H1 (cell line): ENCODE data around the gene SV2B. TPM values are rescaled to one million over a fixed set of nuclear protein-coding genes. Genes with fewer than 3 reads are reported as not detected.

Source experiments
- CTCF ChIA-PET: fragments of 300-600 bp; sonication (Branson Sonifier 250); formaldehyde crosslinking; loops from one replicate; lab custom pipeline; 2021; ENCODE audit not compliant: partially characterized antibody; lab: Charles Lee
- POLR2A ChIA-PET: fragments of 300-600 bp; sonication (Branson Sonifier 250); formaldehyde crosslinking; loops from one replicate; lab custom pipeline; 2021; ENCODE audit warnings: inconsistent platforms; ENCODE audit not compliant: partially characterized antibody; lab: Charles Lee
- DNase-seq, 2 experiments: peaks; one replicate each; pipeline versions ENCODE4 v3.0.0 to v3.0.0-alpha.2; 2010 to 2022; ENCODE audit warnings: low spot score in 2 of 2, low read depth in 1 of 2, mixed read lengths in 1 of 2
- FAIRE-seq: peaks from 2 replicates; lab custom pipeline; 2011; peaks lifted over from hg19 to GRCh38; lab: Jason Lieb, UNC
- H2AFZ ChIP-seq: 2 replicates; pipeline ENCODE4 v1.8.1; 2012; ENCODE audit warnings: low read length, inconsistent platforms
- H2AK5ac ChIP-seq: 2 replicates; pipeline ENCODE4 v1.6.1; 2013; ENCODE audit warnings: low read depth, low read length
- H2BK120ac ChIP-seq: replicated peaks from 2 replicates; pipeline ENCODE3; 2013; ENCODE audit warnings: low read depth, low read length, inconsistent platforms
- H2BK12ac ChIP-seq: 2 replicates; pipeline ENCODE4 v1.6.1; 2013; ENCODE audit warnings: low read depth, low read length
- H2BK15ac ChIP-seq: 2 replicates; pipeline ENCODE4 v1.6.1; 2013; ENCODE audit warnings: low read length
- H2BK20ac ChIP-seq: 2 replicates; pipeline ENCODE4 v1.6.1; 2013; ENCODE audit warnings: low read length
- H2BK5ac ChIP-seq: 2 replicates; pipeline ENCODE4 v1.6.1; 2013; ENCODE audit warnings: low read depth, low read length
- H3K14ac ChIP-seq: 2 replicates; pipeline ENCODE4 v1.6.1; 2013; ENCODE audit warnings: inconsistent platforms; ENCODE audit not compliant: insufficient read length
- H3K18ac ChIP-seq: 2 replicates; pipeline ENCODE4 v1.6.1; 2013; ENCODE audit warnings: low read length; ENCODE audit errors: extremely low read depth
- H3K23ac ChIP-seq: 2 replicates; pipeline ENCODE4 v1.6.1; 2013; ENCODE audit warnings: inconsistent platforms; ENCODE audit not compliant: insufficient read length
- H3K23me2 ChIP-seq: 2 replicates; pipeline ENCODE4 v1.6.1; 2013; ENCODE audit warnings: low read depth, low read length
- H3K27ac ChIP-seq: 2 replicates; pipeline ENCODE4 v1.6.1; 2011; ENCODE audit warnings: low read depth, low read length, inconsistent platforms
- H3K27me3 ChIP-seq, 4 experiments: replicated peaks in 1 of 4; 1 replicate in 1 of 4; 2 replicates in 3 of 4; pipeline versions ENCODE4 v1.6.1 to v1.8.1; 2011 to 2013; ENCODE audit warnings: low read length in 3 of 4, mild to moderate bottlenecking in 3 of 4, inconsistent platforms in 2 of 4, mixed read lengths in 2 of 4, moderate library complexity in 1 of 4; ENCODE audit not compliant: control insufficient read depth in 3 of 4, insufficient read depth in 3 of 4; ENCODE audit errors: extremely low read depth in 1 of 4
- H3K36me3 ChIP-seq, 4 experiments: 2 replicates each; pipeline versions ENCODE4 v1.6.1 to v1.8.1; 2011 to 2013; ENCODE audit warnings: mild to moderate bottlenecking in 4 of 4, low read length in 3 of 4, moderate library complexity in 2 of 4, control low read depth in 1 of 4, inconsistent platforms in 1 of 4; ENCODE audit not compliant: insufficient read depth in 4 of 4, control insufficient read depth in 2 of 4
- H3K4ac ChIP-seq: replicated peaks from 2 replicates; pipeline ENCODE3; 2013; ENCODE audit warnings: low read length, low read depth, mixed read lengths, inconsistent platforms; ENCODE audit not compliant: insufficient read length
- H3K4me1 ChIP-seq, 4 experiments: replicated peaks in 1 of 4; 1 replicate in 1 of 4; 2 replicates in 3 of 4; pipeline versions ENCODE4 v1.6.1 to v1.8.1; 2011 to 2013; ENCODE audit warnings: low read length in 3 of 4, inconsistent platforms in 2 of 4, mixed read lengths in 1 of 4; ENCODE audit not compliant: insufficient read depth in 4 of 4, control insufficient read depth in 3 of 4
- H3K4me2 ChIP-seq, 2 experiments: 2 replicates each; pipeline versions ENCODE4 v1.6.1 to v1.8.1; 2011 to 2013; ENCODE audit warnings: low read depth in 2 of 2, low read length in 2 of 2, control low read depth in 1 of 2, inconsistent platforms in 1 of 2, mild to moderate bottlenecking in 1 of 2; ENCODE audit not compliant: insufficient read depth in 1 of 2
- H3K4me3 ChIP-seq, 4 experiments: fragments of 200-600, 300-600 bp in 1 of 4; sonication (generic), shearing (Covaris generic), sonication (Bioruptor Twin) in 1 of 4; 2 replicates each; pipeline versions ENCODE4 v1.5.1 to v1.8.1; 2011 to 2016; ENCODE audit warnings: low read length in 4 of 4, low read depth in 3 of 4, control low read depth in 2 of 4, inconsistent platforms in 2 of 4, mild to moderate bottlenecking in 2 of 4, mixed read lengths in 1 of 4, moderate library complexity in 1 of 4; ENCODE audit not compliant: insufficient read depth in 2 of 4; ENCODE audit errors: extremely low read depth in 1 of 4
- H3K56ac ChIP-seq: replicated peaks from 2 replicates; pipeline ENCODE3; 2013; ENCODE audit warnings: low read depth, mild to moderate bottlenecking, mixed read lengths, low read length, inconsistent platforms; ENCODE audit not compliant: insufficient read length
- H3K79me1 ChIP-seq: 2 replicates; pipeline ENCODE4 v1.6.1; 2013; ENCODE audit warnings: low read depth, low read length, control low read depth
- H3K79me2 ChIP-seq, 2 experiments: 2 replicates each; pipeline versions ENCODE4 v1.6.1 to v1.8.1; 2012 to 2013; ENCODE audit warnings: low read length in 2 of 2, mild to moderate bottlenecking in 2 of 2, inconsistent platforms in 1 of 2; ENCODE audit not compliant: insufficient read depth in 2 of 2, control insufficient read depth in 1 of 2
- H3K9ac ChIP-seq, 4 experiments: replicated peaks in 1 of 4; 1 replicate in 1 of 4; 2 replicates in 3 of 4; pipeline versions ENCODE4 v1.6.1 to v1.8.1; 2011 to 2013; ENCODE audit warnings: low read depth in 3 of 4, low read length in 3 of 4, control low read depth in 2 of 4, mild to moderate bottlenecking in 2 of 4, moderate library complexity in 2 of 4, inconsistent platforms in 1 of 4; ENCODE audit errors: extremely low read depth in 1 of 4
- H3K9me3 ChIP-seq, 2 experiments: 2 replicates each; pipeline versions ENCODE4 v1.6.1 to v1.8.1; 2012 to 2013; ENCODE audit warnings: mild to moderate bottlenecking in 2 of 2, moderate library complexity in 2 of 2, control low read depth in 1 of 2, inconsistent platforms in 1 of 2, low read depth in 1 of 2, low read length in 1 of 2, mixed read lengths in 1 of 2; ENCODE audit not compliant: insufficient read depth in 2 of 2
- H4K20me1 ChIP-seq, 2 experiments: replicated peaks in 1 of 2; 2 replicates each; pipeline versions ENCODE3 to v1.8.1; 2011 to 2013; ENCODE audit warnings: inconsistent platforms in 2 of 2, low read length in 2 of 2, mild to moderate bottlenecking in 1 of 2; ENCODE audit not compliant: insufficient read depth in 2 of 2, control insufficient read depth in 1 of 2
- H4K5ac ChIP-seq: 2 replicates; pipeline ENCODE4 v1.6.1; 2013; ENCODE audit warnings: low read length, low read depth, mixed read lengths, inconsistent platforms; ENCODE audit not compliant: insufficient read length
- H4K8ac ChIP-seq: 2 replicates; pipeline ENCODE4 v1.8.0; 2013; ENCODE audit warnings: mild to moderate bottlenecking, moderate library complexity, low read length, inconsistent platforms; ENCODE audit not compliant: insufficient read depth; ENCODE audit errors: extremely low read depth
- H4K91ac ChIP-seq: replicated peaks from 2 replicates; pipeline ENCODE3; 2013; ENCODE audit warnings: low read length, mixed read lengths, inconsistent platforms; ENCODE audit not compliant: insufficient read length
- BRCA1 ChIP-seq: IDR thresholded peaks from 2 replicates; pipeline ENCODE4 v1.6.1; 2012; ENCODE audit warnings: low read depth, low read length, improper control_type of control experiment
- JUN ChIP-seq: IDR thresholded peaks from 2 replicates; pipeline ENCODE4 v1.6.1; 2011; ENCODE audit warnings: low read depth, mild to moderate bottlenecking, improper control_type of control experiment, low read length
- KDM4A ChIP-seq: IDR thresholded peaks from one replicate; pipeline ENCODE4 v1.7.1; 2012; ENCODE audit warnings: low read depth, mild to moderate bottlenecking, moderate library complexity, low read length, inconsistent platforms; ENCODE audit not compliant: severe bottlenecking
- TEAD4 ChIP-seq: IDR thresholded peaks from 2 replicates; pipeline ENCODE4 v1.6.1; 2012; ENCODE audit warnings: low read depth, low read length, inconsistent platforms, mixed read lengths
- USF2 ChIP-seq: IDR thresholded peaks from 2 replicates; pipeline ENCODE4 v1.6.1; 2011; ENCODE audit warnings: low read length, improper control_type of control experiment
- WGBS, 2 experiments: shearing (Covaris generic) in 1 of 2; methylation state at CpG; one replicate each; pipeline versions ENCODE4 v1.1.6 to v1.1.7; 2013 to 2015; ENCODE audit warnings: low lambda C conversion rate in 2 of 2, mixed read lengths in 2 of 2, inconsistent platforms in 1 of 2, low coverage in 1 of 2, missing lambda C conversion rate in 1 of 2; ENCODE audit not compliant: insufficient replicate concordance in 2 of 2, insufficient coverage in 1 of 2, insufficient read length in 1 of 2; ENCODE audit errors: extremely low coverage in 1 of 2, missing lambda C conversion rate in 1 of 2; 5-methylcytosine and 5-hydroxymethylcytosine counted together
- polyA plus RNA-seq, 7 experiments: library from polyadenylated mRNA; depleted of rRNA in 3 of 7; stranded (reverse) in 5 of 7; unstranded in 2 of 7; fragments of >200 nt in 5 of 7; fragments of 200-250 nt in 2 of 7; gene quantifications; 1 replicate in 5 of 7; 2 replicates in 1 of 7; 4 replicates in 1 of 7; pipeline versions ENCODE4 v1.2.1 to v1.2.3, GENCODE V29; 2011 to 2013; ENCODE audit warnings: missing spikeins in 2 of 7, mixed read lengths in 2 of 7
- total RNA-seq: library from RNA; stranded (reverse); fragmentation: NEBNext Ultra II Directional; extraction: Animal tissue kit (Norgen Biotek cat#: 25700); gene quantifications from 2 replicates; pipeline ENCODE4 v1.2.1, GENCODE V29; 2021

Gene SV2B
- total and polyA plus RNA-seq, 2 of the 8 experiments (the other 6 are each of a cell fraction or from before 2014, with no cell fraction given) = 0.09 to 0.20 TPM

GRCh38 chr15:91279486-91279885, 179.4 kb downstream of the SV2B start:
- no peak for DNase-seq
- no peak overlapping the region for H4K8ac ChIP-seq
- no peak overlapping the region for H2AK5ac ChIP-seq
- no peak overlapping the region for H2BK20ac ChIP-seq
- no peaks in the 10 kb centered on the region for H4K20me1 ChIP-seq
- no peaks in the 10 kb centered on the region for H3K27me3 ChIP-seq
- no peak overlapping the region for H3K4ac ChIP-seq
- no peak for FAIRE-seq
- no peak overlapping the region for H4K91ac ChIP-seq
- no peak overlapping the region for H4K5ac ChIP-seq
- CTCF ChIA-PET = interaction anchor here (0.7 kb wide), 1 partner anchor 22 kb away, joined by 3 read pairs; no protein-coding TSS in a partner anchor
- H2BK120ac ChIP-seq = no peak overlapping the region
- POLR2A ChIA-PET = no interaction called here
- H2BK12ac ChIP-seq = no peak overlapping the region
- WGBS, 2 experiments = 87% methylated on average over 4 of the region's 4 CpGs; no CpG with 5 or more reads in 1 of the 2 experiments
- no peak for TF ChIP-seq TEAD4
- no peak for TF ChIP-seq KDM4A
- TF ChIP-seq JUN = no peak
- no peak for TF ChIP-seq USF2
- no peak for TF ChIP-seq BRCA1
- H3K18ac ChIP-seq = no peak overlapping the region
- no peak overlapping the region for H3K27ac ChIP-seq
- H3K14ac ChIP-seq = no peak overlapping the region
- H3K4me3 ChIP-seq = no peak overlapping the region
- H3K79me1 ChIP-seq = no peaks in the 10 kb centered on the region
- H2AFZ ChIP-seq = no peak overlapping the region
- H3K36me3 ChIP-seq = no peaks in the 10 kb centered on the region
- no peak overlapping the region for H3K56ac ChIP-seq
- no peak overlapping the region for H3K4me2 ChIP-seq
- no peak overlapping the region for H2BK15ac ChIP-seq
- H3K23ac ChIP-seq = no peak overlapping the region
- H2BK5ac ChIP-seq = no peak overlapping the region
- H3K79me2 ChIP-seq = no peaks in the 10 kb centered on the region
- H3K23me2 ChIP-seq = no peaks in the 10 kb centered on the region
- no peaks in the 10 kb centered on the region for H3K4me1 ChIP-seq
- H3K9ac ChIP-seq = no peak overlapping the region
- H3K9me3 ChIP-seq = no peaks in the 10 kb centered on the region
